KG1 (cell line): ENCODE measurements around the gene ANKLE2.

Source experiments
- DNase-seq: peaks from one replicate; lab custom pipeline; 2025; lab: John Stamatoyannopoulos, UW

The ANKLE2 gene

DNA sequence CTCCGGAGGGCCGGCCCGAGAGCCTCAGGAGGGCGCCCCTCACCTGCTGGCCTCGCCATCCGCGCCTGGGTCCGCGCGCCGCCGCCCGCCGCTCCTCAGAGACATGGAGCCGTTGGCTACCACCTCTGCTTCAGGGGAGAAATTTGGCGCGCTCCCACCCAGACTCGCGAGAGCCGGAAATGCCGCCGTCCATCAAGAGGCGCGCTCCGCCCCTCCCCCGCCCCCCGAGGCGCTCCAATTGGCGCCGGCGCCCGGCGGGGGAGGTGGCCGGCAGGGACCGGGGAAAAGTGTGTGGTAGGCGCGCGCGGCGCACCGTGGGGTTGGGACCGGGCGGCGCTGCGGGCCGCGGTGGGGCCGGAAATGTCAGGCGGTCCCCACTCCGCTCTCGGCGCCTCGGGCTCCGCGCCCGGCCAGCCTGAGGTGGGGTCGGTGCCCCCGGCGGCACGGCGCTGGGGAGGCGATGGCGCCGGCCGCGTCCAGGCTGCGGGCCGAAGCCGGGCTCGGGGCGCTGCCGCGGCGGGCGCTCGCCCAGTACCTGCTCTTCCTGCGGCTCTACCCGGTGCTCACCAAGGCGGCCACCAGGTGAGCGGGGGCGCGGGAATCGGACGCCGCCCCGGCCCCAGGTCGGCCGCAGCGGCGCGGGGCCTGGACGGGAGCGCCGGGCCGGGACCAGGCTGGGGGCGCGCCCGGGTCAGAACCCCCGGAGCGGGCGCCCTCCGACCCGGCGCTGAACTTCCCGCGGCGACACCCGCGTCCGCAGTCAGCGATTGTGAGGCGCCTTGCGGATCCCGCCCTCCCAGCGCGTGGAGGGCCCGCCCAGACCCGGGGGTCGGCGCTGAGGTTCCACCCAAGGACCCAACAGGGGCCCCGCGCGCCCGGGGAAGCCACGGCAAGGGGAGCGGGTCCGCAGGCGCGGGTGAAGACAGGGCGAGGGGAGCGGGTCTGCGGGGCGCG is 74.1 kb downstream of the ANKLE2 start, which contains the start of the genes POLE and PXMP2:
POLE (minus strand) TSS at position 132 of the 954 bp plus-strand sequence; CDS start at position 105, 27 bp downstream.
PXMP2 (plus strand) TSS at position 377 of the 954 bp plus-strand sequence; CDS start at position 461, 84 bp downstream.
- DNase-seq: peak; percentile 93

DNA sequence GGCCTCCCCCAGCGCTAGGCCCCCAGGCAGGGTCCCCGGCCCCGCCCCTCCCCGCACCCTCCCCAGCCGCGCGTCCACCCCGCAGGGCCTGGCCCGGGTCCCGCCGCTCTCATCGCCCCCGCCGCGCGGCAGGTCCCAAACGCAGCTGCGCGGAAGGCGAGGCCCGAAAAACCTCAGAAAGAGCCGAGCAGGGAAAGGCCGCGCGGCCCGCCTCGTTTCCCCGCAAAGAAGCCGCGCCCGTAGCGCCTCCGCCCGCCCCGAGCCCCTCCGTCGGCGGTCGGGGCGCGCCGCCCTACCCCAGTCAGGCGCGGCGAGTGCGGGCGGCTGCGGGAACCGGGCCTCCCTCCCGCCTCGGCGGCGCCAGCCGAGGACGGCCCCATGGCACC is 74.8 kb downstream of the ANKLE2 start:
- DNase-seq: no peak

DNA sequence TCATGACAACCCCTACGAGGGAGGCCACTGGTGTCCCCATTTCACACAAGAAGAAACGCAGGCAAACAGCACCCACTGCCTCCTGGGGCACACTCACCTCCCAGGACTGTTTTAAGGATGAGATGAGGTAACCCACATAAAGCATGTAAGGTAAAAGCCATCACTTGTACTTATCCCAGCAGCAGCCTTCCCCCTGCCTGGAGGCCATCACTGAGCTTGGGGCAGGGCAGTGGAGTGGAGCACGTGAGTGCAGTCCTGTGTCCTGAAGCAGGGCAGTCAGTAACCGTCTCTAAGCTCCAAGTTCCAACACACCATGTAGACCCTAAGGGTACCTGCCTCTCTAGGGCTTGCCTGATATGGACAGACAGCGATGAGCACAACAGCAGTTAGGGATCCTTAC is 76.2 kb downstream of the ANKLE2 start:
- DNase-seq: no peak

DNA sequence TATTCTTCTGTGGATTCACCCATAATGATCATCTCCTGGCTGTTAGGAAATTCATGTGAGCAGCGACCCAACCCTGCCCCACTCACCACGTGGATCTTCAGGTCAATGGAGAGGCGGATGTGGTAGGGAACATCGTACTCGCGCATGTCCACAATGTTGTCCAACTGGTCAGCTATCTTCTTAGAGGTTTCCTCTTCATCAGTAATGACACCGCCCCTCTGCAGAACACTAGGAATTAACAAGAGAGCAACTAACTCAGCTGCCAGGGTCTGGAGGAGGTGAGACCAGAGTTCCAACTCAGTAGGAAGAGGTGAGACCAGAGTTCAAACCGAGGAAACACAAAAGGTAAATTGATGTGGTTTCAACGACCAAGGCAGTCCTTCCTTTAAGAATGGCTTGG is 84.1 kb downstream of the ANKLE2 start:
- DNase-seq: no peak

DNA sequence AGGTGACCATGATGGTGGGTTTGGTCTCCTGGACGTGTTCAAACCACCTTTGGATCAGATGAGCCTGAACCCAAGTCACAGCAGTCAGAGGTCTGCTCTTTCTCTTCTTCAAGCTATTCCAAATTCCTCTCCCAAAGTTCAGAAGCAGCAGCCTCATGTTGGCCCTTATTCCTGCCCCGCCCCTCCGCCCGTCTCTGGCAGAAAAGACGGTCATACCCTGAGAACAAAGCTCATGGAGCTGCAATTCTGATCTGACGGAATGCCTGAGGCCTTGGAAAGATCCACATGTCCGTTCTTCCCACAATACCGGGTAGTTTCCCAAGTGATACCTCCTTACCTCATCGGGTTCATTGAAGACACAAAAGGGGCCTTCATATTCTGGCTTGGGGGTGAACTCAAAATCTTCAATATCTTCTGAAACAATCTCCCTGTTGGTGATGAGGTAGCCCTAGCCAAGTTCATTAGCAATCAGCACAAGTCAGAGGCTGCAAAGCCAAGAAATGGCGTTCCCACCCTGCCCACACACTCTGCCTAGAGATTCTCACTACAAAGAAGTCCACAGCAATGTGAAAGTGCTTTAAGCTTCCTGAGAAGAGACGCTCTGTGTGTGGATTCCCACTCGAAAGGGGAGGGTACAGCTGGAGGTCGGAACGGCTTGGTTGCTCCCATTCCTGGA is 85.7 kb downstream of the ANKLE2 start:
- DNase-seq: no peak
